Measurements from ENCODE around the gene PLXNA2.

The PLXNA2 gene

DNA sequence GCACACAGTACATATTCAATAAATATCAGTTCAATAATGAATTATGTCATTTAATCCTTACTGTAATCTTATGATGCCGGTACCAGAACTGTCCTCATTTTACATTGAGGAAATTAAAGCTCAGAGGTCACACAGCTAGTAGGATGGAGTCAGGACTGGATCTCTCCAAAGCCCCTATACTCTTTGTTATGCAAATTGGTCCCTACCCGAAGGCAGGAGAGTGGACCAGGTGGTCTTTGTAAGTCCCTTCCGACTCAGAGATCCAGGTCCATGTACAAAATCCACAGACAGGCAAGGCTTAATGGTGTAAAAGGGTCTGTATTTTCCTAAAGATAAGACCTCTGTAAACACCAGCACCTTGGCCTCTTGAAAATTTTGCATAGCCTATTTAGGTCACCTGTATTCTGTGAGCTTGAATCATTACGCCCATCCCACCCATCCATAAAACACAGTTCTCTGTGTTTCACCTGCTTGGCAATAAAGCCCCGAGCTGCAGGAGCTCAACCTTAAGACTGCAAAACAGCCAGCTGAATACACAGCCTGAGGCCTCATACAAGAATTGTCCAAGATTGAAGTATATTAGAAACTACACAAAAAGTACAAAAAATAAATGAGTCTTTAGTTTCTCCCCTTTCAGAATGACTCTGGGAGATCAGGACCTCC is 41.7 kb downstream of the PLXNA2 start:
- TF ChIP-seq, protein P1, sequence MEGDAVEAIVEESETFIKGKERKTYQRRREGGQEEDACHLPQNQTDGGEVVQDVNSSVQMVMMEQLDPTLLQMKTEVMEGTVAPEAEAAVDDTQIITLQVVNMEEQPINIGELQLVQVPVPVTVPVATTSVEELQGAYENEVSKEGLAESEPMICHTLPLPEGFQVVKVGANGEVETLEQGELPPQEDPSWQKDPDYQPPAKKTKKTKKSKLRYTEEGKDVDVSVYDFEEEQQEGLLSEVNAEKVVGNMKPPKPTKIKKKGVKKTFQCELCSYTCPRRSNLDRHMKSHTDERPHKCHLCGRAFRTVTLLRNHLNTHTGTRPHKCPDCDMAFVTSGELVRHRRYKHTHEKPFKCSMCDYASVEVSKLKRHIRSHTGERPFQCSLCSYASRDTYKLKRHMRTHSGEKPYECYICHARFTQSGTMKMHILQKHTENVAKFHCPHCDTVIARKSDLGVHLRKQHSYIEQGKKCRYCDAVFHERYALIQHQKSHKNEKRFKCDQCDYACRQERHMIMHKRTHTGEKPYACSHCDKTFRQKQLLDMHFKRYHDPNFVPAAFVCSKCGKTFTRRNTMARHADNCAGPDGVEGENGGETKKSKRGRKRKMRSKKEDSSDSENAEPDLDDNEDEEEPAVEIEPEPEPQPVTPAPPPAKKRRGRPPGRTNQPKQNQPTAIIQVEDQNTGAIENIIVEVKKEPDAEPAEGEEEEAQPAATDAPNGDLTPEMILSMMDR (IDR thresholded peaks at IDR 0.05; ENCODE audit: extremely low read depth, missing control alignments): no peak
- DNase-seq (ENCODE audit: low spot score): no peak

DNA sequence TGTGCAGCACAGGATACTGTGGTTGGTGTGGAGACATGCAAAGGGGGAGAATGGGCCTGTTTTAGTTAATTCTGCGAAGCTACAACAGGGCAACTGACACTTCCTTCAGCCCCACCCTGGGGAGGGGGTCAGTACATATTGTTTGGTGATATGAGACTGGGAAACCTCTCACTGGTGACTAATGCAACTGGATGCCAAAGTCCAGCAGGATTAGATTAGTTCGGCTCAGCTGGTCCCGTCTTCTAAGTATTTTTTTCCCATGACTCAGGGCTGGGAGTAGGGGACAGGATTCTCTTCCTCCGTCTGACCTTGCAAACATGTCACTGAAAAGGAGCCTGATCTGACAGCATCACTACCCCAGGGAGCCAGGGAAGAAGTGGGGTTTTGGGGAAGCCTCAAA is 43.0 kb downstream of the PLXNA2 start:
- TF ChIP-seq, protein P1 (IDR thresholded peaks at IDR 0.05; ENCODE audit: extremely low read depth, missing control alignments): no peak
- no peak for DNase-seq (ENCODE audit: low spot score)

DNA sequence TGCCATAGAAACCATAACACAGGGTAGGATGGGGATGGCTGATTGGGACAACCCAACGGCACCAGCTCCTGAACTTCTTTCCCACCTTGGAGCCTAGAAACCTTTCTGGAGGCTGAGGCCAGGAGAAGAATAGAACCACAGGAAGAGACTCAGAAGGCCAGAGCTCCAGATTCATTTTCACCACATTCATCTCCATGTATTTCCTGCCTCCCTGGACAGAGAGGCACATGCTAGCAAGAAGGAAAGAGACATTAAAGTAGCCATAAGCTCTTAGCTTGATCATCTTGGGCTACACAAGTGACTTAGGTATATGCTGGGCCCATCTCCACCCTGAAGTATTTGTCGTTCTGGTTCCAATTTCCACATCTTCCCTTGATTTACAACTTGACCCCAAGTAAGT is 44.1 kb downstream of the PLXNA2 start:
- DNase-seq (ENCODE audit: low spot score): no peak
- TF ChIP-seq, protein P1 (IDR thresholded peaks at IDR 0.05; ENCODE audit: extremely low read depth, missing control alignments): no peak

DNA sequence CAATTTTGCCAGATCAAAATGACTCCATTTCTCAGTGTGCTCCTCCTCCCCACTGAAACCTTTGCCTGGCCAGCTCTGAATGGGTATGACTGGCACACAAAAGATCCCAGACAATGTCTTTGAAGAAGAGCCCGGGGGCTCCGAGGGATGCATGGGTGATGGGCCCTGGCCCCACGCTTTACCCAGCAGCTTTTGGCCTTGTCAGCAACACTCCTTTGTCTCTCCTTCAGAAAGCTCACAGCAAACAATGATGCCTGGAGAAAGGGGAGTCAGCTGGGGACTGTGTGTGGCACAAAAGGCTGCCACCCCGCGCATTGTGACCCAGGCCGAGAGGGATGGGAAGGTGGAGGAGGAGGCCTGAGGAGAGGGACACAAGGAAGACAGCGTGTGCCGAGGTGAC is 45.9 kb downstream of the PLXNA2 start:
- no peak for DNase-seq (ENCODE audit: low spot score)
- TF ChIP-seq, protein P1 (IDR thresholded peaks at IDR 0.05; ENCODE audit: extremely low read depth, missing control alignments): no peak

DNA sequence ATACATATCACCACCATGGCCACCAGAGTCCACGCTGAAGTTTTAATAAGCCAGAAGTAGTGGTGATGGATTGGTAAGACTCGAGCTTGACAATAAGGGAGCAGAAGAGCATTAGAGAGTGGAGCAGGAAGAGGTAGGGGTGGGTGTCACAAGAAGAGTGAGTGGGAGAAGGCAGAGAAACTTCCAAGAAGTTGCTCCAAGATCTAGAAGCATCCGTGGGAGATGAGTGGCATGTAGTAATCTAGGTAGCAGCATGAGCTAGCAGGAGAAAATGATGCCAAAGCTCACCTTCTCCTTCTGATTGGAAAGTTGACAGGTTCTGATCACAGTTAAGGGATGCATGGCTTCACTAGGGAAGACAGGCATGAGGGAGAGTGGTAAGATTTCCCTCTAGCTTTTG is 49.2 kb downstream of the PLXNA2 start:
- DNase-seq (ENCODE audit: low spot score): no peak
- TF ChIP-seq, protein P1 (IDR thresholded peaks at IDR 0.05; ENCODE audit: extremely low read depth, missing control alignments): no peak

DNA sequence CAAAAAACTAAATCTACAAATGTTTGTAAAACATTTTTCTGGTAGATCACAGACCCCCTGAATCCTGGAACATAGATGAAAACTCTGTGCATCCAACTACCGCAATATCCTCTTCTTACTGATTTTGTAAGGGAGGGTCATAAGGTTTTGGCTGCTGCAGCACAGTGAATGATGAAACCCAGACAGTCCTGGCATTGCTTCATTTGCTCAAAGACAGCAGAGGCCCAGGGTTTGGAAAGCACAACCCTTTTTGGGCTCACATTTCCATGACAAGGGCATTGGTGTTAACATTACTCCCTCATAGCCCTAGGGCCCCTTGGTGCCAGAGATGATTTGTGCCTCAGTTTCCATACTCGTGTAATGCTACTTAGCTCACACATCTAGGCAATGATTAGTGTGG is 51.2 kb downstream of the PLXNA2 start:
- TF ChIP-seq, protein P1 (IDR thresholded peaks at IDR 0.05; ENCODE audit: extremely low read depth, missing control alignments): no peak

DNA sequence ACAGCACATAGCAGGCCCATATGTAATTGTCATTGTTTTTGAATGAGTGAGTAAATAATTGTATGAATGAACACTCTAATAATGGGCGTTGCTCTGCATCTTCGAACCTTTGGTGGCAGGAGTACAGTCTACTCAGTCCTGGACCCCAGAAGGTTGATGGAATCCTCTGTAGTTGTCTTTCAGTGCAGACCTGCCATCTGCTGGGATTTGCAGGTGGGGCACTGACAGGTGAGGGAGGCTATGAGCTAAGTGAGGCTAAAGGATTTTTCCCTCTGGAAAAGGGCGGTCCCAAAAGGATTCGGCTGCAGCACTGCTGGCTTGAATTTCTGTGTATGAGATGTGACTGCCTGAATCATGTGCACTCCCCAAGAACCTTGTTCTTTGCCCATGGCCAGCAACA is 53.4 kb downstream of the PLXNA2 start:
- DNase-seq (ENCODE audit: low spot score): no peak
- TF ChIP-seq, protein P1 (IDR thresholded peaks at IDR 0.05; ENCODE audit: extremely low read depth, missing control alignments): no peak

More for the DNA sequence above, 51.2 kb downstream of the PLXNA2 start:
- DNase-seq (ENCODE audit: low spot score): no peak
